Activated B cell treated with CpG ODN at 0.5 μM for 24 hours (primary cell): ENCODE data around the gene XYLT1. TPM values are rescaled to one million over a fixed set of nuclear protein-coding genes. Genes with fewer than 3 reads are reported as not detected.

Experiments used
- ATAC-seq: fragments of 200-7000 bp; cut with Tn5 transposase; one replicate; pipeline ENCODE4 v1.10.0; 2021; ENCODE audit warnings: low read depth, mild to moderate bottlenecking, moderate library complexity
- CTCF ChIA-PET: fragments of 350-600 bp; sonication (Branson Sonifier 250); formaldehyde crosslinking; loops from one replicate; lab custom pipeline; 2021; ENCODE audit warnings: antibody characterized with exemption; lab: Charles Lee
- POLR2A ChIA-PET: fragments of 350-600 bp; sonication (Branson Sonifier 250); formaldehyde crosslinking; loops from one replicate; lab custom pipeline; 2021; ENCODE audit warnings: antibody characterized with exemption; lab: Charles Lee
- DNase-seq: peaks from one replicate; pipeline ENCODE4 v3.0.0; 2022
- H3K27ac Mint-ChIP-seq: one replicate; pipeline ENCODE4 v1.8.0; 2020; ENCODE audit warnings: mixed read lengths
- H3K27me3 Mint-ChIP-seq: one replicate; pipeline ENCODE4 v1.8.0; 2021; ENCODE audit warnings: mixed read lengths
- H3K36me3 Mint-ChIP-seq: one replicate; pipeline ENCODE4 v1.8.0; 2021; ENCODE audit warnings: low read depth, mixed read lengths
- H3K4me1 Mint-ChIP-seq: one replicate; pipeline ENCODE4 v1.8.0; 2021; ENCODE audit warnings: mixed read lengths
- H3K4me3 Mint-ChIP-seq: one replicate; pipeline ENCODE4 v1.8.0; 2020; ENCODE audit warnings: mild to moderate bottlenecking, mixed read lengths
- H3K9me3 Mint-ChIP-seq: one replicate; pipeline ENCODE4 v1.8.0; 2020; ENCODE audit warnings: mixed read lengths
- CTCF ChIP-seq: fragments of 200-600 bp; IDR thresholded peaks from one replicate; pipeline ENCODE4 v1.8.0; 2022; ENCODE audit warnings: antibody characterized with exemption, mild to moderate bottlenecking
- intact Hi-C: fragments of 100-400 bp; cut with micrococcal nuclease; formaldehyde crosslinking; loops from one replicate; pipeline ENCODE4 v1.15.1; 2024
- total RNA-seq: library from RNA; stranded (reverse); gene quantifications from 2 replicates; pipeline ENCODE4 v1.2.3, GENCODE V29; 2022

The XYLT1 gene
- total RNA-seq, 1 donor from 2014 or later, result 17.0 TPM

GRCh38 chr16:17259751-17260270, 210.9 kb downstream of the XYLT1 start:
- TF ChIP-seq CTCF, result no peak
- intact Hi-C loops, result loop anchor here (1.0 to 5.0 kb wide), 3 partner anchors 117 to 212 kb away; partner anchors contain the start of gene XYLT1
- H3K36me3 Mint-ChIP-seq, result peaks cover 26% of the 10 kb centered on the region
- POLR2A ChIA-PET, result interaction anchor here (0.7 kb wide), 2 partner anchors 38 to 407 kb away, joined by 3 to 10 read pairs; no protein-coding TSS in a partner anchor
- DNase-seq (no peak), ATAC-seq (no peak)
- H3K4me1 Mint-ChIP-seq, result peaks cover 38% of the 10 kb centered on the region
- H3K27ac Mint-ChIP-seq, result peak overlapping the region; percentile 91
- no peaks in the 10 kb centered on the region for H3K27me3 Mint-ChIP-seq
- no peak overlapping the region for H3K4me3 Mint-ChIP-seq
- no peaks in the 10 kb centered on the region for H3K9me3 Mint-ChIP-seq
- CTCF ChIA-PET, result interaction anchor here (1.2 to 1.7 kb wide), 2 partner anchors 208 to 320 kb away, joined by 3 to 7 read pairs; no protein-coding TSS in a partner anchor

GRCh38 chr16:17258848-17259713, 211.7 kb downstream of the XYLT1 start:
- intact Hi-C loops, result loop anchor here (1.0 to 5.0 kb wide), 3 partner anchors 118 to 213 kb away; partner anchors contain the start of gene XYLT1
- ChIA-PET CTCF (interaction anchor here (0.7 to 1.7 kb wide), 7 partner anchors 19 to 320 kb away, joined by 3 to 7 read pairs (median 3); no protein-coding TSS in a partner anchor), POLR2A (no interaction called here)
- peak; percentile 83 for ATAC-seq
- Mint-ChIP-seq H3K27me3 (no peaks in the 10 kb centered on the region), H3K4me3 (peak overlapping the region; percentile 79), H3K36me3 (peaks cover 26% of the 10 kb centered on the region), H3K4me1 (peaks cover 38% of the 10 kb centered on the region), H3K27ac (peak overlapping the region; percentile 91), H3K9me3 (no peaks in the 10 kb centered on the region)
- DNase-seq, result no peak
- TF ChIP-seq CTCF, result no peak

- CTCF ChIA-PET, result interaction anchor here (0.7 to 1.4 kb wide), 4 partner anchors 20 to 320 kb away, joined by 3 to 4 read pairs (median 3); no protein-coding TSS in a partner anchor
- Mint-ChIP-seq H3K36me3 (peaks cover 26% of the 10 kb centered on the region), H3K4me3 (no peak overlapping the region), H3K9me3 (no peaks in the 10 kb centered on the region), H3K27me3 (no peaks in the 10 kb centered on the region), H3K4me1 (peaks cover 39% of the 10 kb centered on the region), H3K27ac (no peak overlapping the region)
- DNase-seq, result no peak
- no peak for ATAC-seq
- POLR2A ChIA-PET, result no interaction called here
- no peak for TF ChIP-seq CTCF
- intact Hi-C loops, result loop anchor here (5.0 kb wide), 2 partner anchors 119 to 214 kb away; partner anchors contain the start of gene XYLT1
Measured at GRCh38 chr16:17258077-17258599, 212.6 kb downstream of the XYLT1 start.

GRCh38 chr16:17257426-17258023, 213.2 kb downstream of the XYLT1 start:
- H3K36me3 Mint-ChIP-seq, result peaks cover 26% of the 10 kb centered on the region
- no peak overlapping the region for H3K4me3 Mint-ChIP-seq
- ATAC-seq (no peak), DNase-seq (no peak)
- CTCF ChIA-PET, result interaction anchor here (0.6 kb wide), 1 partner anchor 628 kb away, joined by 6 read pairs; no protein-coding TSS in a partner anchor
- intact Hi-C loops, result loop anchor here (5.0 kb wide), 2 partner anchors 120 to 215 kb away; partner anchors contain the start of gene XYLT1
- peaks cover 45% of the 10 kb centered on the region for H3K4me1 Mint-ChIP-seq
- TF ChIP-seq CTCF, result no peak
- no peaks in the 10 kb centered on the region for H3K27me3 Mint-ChIP-seq
- H3K9me3 Mint-ChIP-seq, result no peaks in the 10 kb centered on the region
- POLR2A ChIA-PET, result no interaction called here
- no peak overlapping the region for H3K27ac Mint-ChIP-seq
